Brain microvascular endothelial cell (primary cell): ENCODE data around the gene PLBD2.

Source experiments
- DNase-seq: peaks from one replicate; pipeline ENCODE4 v3.0.0-alpha.2; 2020
- H3K27ac ChIP-seq: fragments of 250-450 bp; sonication (Bioruptor Pico); 2 replicates; pipeline ENCODE4 v1.5.1; 2020; ENCODE audit warnings: mild to moderate bottlenecking, moderate library complexity
- H3K27me3 ChIP-seq: fragments of 250-450 bp; sonication (Bioruptor Pico); replicated peaks from 2 replicates; pipeline ENCODE4 v1.5.1; 2020; ENCODE audit warnings: mild to moderate bottlenecking
- H3K36me3 ChIP-seq: fragments of 250-450 bp; sonication (Bioruptor Pico); replicated peaks from 2 replicates; pipeline ENCODE4 v1.5.1; 2020; ENCODE audit warnings: mild to moderate bottlenecking
- H3K4me3 ChIP-seq: 2 replicates; pipeline ENCODE4 v1.5.1; 2011; ENCODE audit warnings: low read depth, mild to moderate bottlenecking, control low read depth, low read length, moderate library complexity
- CTCF ChIP-seq: IDR thresholded peaks from 2 replicates; pipeline ENCODE4 v1.5.1; 2011; ENCODE audit warnings: low read depth, mild to moderate bottlenecking, moderate library complexity, low read length, control low read depth, inconsistent platforms; ENCODE audit errors: missing control alignments
- in situ Hi-C: cut with HindIII; loops from 2 replicates; pipeline ENCODE4 v1.10.0; 2017; ENCODE audit warnings: low sequenced_read_pairs, low pct_ligation_motif_present

PLBD2 gene

GRCh38 chr12:113358381-113359132 is at the start of gene PLBD2:
Gene PLBD2, plus strand, starts transcription at chr12:113358587. Its CDS starts 14 bp downstream, at chr12:113358601.
- TF ChIP-seq CTCF, result peak; percentile 28
- Histone ChIP-seq H3K4me3 (peak within 1 kb of the TSS; percentile 92), H3K27ac (peak within 1 kb of the TSS; percentile 17), H3K27me3 (no peaks in the 10 kb centered on the region), H3K36me3 (no peaks in the 10 kb centered on the region)
- in situ Hi-C loops, result no loop called here
- DNase-seq, result peak; percentile 86

- Histone ChIP-seq H3K27me3 (no peaks in the 10 kb centered on the region), H3K27ac (no peak overlapping the region), H3K36me3 (no peaks in the 10 kb centered on the region), H3K4me3 (no peak overlapping the region)
- peak; percentile 35 for TF ChIP-seq CTCF
- DNase-seq, result no peak
- in situ Hi-C loops, result no loop called here
Measured at GRCh38 chr12:113310489-113310888, 47.9 kb upstream of the PLBD2 start.

GRCh38 chr12:113314121-113314529 is 44.3 kb upstream of the PLBD2 start:
- peaks cover 3% of the 10 kb centered on the region for H3K36me3 ChIP-seq
- no peak overlapping the region for H3K27ac ChIP-seq
- no peak overlapping the region for H3K4me3 ChIP-seq
- no peak for DNase-seq
- TF ChIP-seq CTCF, result no peak
- no peaks in the 10 kb centered on the region for H3K27me3 ChIP-seq
- in situ Hi-C loops, result no loop called here

- H3K27ac ChIP-seq, result no peak overlapping the region
- H3K36me3 ChIP-seq, result peaks cover 3% of the 10 kb centered on the region
- no peak for TF ChIP-seq CTCF
- no peak for DNase-seq
- H3K4me3 ChIP-seq, result no peak overlapping the region
- H3K27me3 ChIP-seq, result no peaks in the 10 kb centered on the region
- in situ Hi-C loops, result no loop called here
Measured at GRCh38 chr12:113315358-113315757, 43.0 kb upstream of the PLBD2 start.

GRCh38 chr12:113316155-113316554 is 42.2 kb upstream of the PLBD2 start:
- Histone ChIP-seq H3K36me3 (peaks cover 6% of the 10 kb centered on the region), H3K27me3 (no peaks in the 10 kb centered on the region), H3K27ac (no peak overlapping the region), H3K4me3 (no peak overlapping the region)
- DNase-seq, result no peak
- in situ Hi-C loops, result no loop called here
- peak; percentile 28 for TF ChIP-seq CTCF

- in situ Hi-C loops, result no loop called here
- Histone ChIP-seq H3K4me3 (no peak overlapping the region), H3K27ac (no peak overlapping the region), H3K36me3 (peaks cover 6% of the 10 kb centered on the region), H3K27me3 (no peaks in the 10 kb centered on the region)
- TF ChIP-seq CTCF, result no peak
- DNase-seq, result no peak
Measured at GRCh38 chr12:113317122-113317521, 41.3 kb upstream of the PLBD2 start.
